AML-193 (cell line): ENCODE results near the gene ARID1B.

Source experiments
- DNase-seq, 2 experiments: peaks; one replicate each; lab custom pipeline; 2025; lab: John Stamatoyannopoulos, UW

Gene ARID1B

DNA sequence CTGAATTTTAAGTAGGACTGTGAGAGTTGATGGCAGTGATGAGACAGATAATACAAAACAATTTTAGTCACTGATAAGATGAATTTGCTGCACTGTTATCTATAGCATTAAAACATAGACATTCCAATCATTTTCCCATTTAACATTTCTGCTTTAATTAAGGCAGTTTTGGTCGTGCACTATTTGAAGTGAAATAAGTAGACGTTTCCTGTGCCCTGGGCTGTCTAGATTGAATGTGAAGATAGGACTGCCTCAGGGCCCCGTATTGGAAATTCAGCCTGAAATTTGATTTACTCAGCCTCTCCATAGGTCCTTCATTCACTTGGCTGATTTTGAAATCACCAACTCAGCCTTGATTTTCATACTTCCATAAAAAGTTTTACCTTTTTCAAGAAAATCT, 48.3 kb downstream of the ARID1B start:
- DNase-seq = no peak

DNA sequence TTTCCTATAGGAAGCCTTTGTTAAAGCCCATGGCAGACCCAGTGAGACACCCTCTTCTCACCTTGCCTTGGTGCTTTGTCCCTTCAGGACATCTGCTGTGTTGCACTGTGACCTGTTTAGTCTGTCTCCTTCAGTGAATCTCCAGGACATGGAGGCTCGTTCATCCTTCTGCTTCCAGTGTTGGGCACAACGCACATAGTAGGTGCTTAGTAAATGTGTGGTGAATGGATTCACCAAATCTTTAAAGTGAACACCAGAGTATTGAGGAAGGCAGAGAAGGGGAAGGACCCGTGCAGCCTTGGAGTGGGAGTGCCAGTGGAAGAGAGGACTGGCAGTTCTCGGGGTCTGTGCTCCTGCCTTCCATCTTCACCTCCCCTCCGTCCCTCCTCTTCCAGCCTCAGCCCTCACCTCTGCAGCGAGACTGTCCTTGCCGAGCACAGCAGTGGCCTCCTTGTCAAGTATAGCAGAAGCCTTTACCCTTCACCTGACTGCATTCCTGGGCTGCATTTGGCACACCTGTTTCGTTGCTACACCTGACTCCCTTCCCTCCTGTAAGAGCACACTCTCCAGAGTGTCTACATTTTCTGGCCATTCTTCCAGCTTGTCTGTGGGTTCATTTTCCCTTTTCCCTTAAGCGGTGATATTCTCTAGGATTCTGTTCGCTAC, 49.2 kb downstream of the ARID1B start:
- DNase-seq = no peak

GRCh38 chr6:156827382-156827781, 50.2 kb downstream of the ARID1B start:
- DNase-seq = no peak

DNA sequence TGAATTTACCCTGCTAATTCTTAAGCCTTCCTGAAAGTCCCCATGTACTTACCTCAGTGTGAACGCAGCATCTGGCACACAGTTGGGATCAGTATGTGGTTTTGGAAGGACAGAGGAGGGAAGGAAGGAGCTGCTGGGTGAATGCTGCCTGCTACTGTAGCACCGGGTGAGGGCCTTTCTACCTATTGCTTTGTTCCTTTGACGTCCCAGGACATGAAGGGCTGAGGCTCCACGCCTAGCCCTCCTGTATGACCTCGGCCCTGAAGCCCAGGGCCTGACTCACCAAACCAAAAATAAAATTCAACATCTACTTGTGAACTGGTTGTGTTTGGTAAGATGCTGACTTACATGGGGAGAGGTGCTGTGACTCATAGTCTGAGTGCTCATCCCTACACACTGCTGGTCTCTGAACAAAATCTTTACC, 51.1 kb downstream of the ARID1B start:
- DNase-seq = no peak

DNA sequence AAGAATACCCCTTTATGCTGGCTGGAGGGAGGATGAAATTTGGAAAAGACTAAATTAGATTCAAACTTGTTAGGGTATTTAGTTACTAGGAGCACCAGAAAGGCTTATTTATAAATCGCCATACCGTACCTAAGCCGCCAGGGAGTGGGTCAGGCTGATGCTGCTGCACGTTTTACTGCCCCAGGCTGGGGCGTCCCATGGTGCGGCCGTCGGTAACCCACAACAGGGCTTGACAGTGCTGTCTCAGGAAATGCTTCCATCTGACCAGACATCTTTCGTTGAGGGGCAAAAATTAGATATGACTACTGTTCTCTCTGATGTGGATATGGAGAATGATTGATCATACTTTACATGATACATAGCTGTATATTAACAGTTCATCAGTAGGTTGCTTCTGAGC, 52.9 kb downstream of the ARID1B start:
- no peak for DNase-seq

DNA sequence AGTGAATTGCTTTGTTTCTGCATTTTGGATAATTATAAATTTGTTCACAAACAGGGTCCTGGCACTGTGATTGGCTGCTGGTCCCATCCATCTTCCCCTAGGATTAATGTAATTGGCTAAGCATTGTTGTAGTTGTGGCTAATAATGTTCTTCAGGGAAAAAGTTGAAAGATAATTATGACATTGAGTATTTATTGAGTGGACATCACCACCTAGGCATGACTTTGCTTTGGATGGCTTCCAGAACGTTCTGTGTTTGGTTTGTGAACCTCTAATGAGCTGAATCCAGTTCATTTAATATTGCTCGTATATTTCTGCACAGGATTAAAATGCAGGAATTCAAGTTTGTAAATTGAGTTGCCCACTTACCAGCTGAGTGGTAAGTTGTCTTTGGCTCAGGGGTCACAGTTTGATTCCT, 55.1 kb downstream of the ARID1B start:
- DNase-seq = no peak

- DNase-seq = no peak
These were observed 55.5 kb downstream of the ARID1B start for GRCh38 chr6:156832669-156833068.

- DNase-seq = no peak
These were observed 56.6 kb downstream of the ARID1B start for GRCh38 chr6:156833755-156834154.

DNA sequence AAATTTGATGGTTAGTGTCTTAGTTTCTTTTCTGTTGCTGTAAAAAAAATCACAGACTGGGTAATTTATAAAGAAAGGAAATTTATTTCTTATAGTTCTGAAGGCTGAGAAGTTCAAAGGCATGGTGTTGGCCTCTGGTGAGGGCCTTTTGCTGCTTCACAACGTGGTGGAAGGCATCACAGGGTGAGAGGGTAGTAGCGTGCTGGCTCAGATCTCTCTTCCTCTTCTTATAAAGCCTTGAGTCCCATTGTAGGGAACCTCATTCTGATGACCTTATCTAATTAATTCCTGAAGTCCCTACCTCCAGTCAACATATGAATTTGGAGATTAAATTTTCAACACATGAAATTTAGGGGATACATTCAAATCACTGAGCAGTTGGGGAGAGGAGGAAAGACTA, 62.0 kb downstream of the ARID1B start:
- DNase-seq = no peak

GRCh38 chr6:156839591-156840001, 62.4 kb downstream of the ARID1B start:
- DNase-seq = no peak

DNA sequence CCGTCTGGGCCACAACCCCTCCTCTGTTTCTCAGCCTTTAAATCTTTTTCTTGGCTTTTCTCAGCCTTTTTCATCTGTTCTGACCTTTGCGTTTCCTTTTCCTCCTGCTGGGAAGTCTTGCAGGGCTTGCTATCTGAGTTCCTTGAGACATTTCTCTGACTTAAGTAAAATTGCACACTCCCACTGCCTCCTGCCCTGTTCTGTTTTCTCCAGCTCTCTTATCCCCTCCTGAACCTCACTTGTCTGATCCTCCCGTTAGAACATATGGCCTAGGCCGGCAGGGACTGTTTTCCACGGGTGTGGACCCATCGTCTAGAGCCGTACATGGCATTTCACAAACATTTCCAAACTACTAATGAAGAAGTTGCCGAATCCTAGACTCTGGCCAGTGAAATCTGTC, 63.0 kb downstream of the ARID1B start:
- DNase-seq = no peak

GRCh38 chr6:156840606-156841005, 63.4 kb downstream of the ARID1B start:
- no peak for DNase-seq

DNA sequence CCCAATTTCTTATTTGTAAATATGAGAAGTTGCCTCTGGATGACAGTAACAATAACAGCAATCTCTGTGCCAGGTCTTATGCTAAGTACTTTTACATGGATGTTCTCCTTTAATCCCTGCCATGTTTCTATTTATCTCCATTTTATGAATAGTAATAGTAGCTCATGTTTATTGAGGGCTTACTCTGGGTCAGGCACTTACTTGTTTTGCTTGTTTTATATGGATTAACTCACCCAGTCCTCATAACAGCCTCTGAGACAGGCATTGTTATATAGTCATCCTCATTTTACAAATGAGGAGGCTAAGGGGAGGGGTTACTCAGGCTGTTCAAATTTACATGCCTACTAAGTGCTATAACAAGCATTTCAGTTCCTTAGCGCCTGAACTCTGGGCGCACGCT, 64.3 kb downstream of the ARID1B start:
- no peak for DNase-seq

GRCh38 chr6:156842598-156843250, 65.5 kb downstream of the ARID1B start:
- no peak for DNase-seq

GRCh38 chr6:156844089-156844488, 66.9 kb downstream of the ARID1B start:
- DNase-seq = no peak

- DNase-seq = no peak
These were observed 68.4 kb downstream of the ARID1B start for GRCh38 chr6:156845454-156846155.

- DNase-seq = no peak
These were observed 69.8 kb downstream of the ARID1B start for GRCh38 chr6:156846845-156847599.

DNA sequence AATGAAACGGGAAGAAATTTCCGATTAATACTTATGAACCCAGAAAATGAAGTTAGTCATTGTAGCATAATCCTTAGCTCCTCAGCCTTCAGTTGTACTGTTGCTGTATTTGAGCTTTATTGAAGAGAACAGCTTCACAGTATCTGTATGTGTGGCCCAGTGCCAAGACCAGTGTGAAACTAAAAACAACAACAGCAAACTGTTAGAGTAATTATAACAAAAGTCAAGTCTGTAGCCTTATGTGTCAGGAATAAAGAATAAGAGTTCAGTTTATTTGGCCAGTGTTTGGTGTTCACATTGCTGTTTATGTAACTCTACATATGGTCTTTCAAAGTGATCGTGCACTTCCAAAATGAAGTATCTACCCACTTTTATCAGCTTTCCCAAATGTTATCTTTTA, 70.9 kb downstream of the ARID1B start:
- no peak for DNase-seq

- no peak for DNase-seq
These were observed 71.4 kb downstream of the ARID1B start for GRCh38 chr6:156848533-156848932.

DNA sequence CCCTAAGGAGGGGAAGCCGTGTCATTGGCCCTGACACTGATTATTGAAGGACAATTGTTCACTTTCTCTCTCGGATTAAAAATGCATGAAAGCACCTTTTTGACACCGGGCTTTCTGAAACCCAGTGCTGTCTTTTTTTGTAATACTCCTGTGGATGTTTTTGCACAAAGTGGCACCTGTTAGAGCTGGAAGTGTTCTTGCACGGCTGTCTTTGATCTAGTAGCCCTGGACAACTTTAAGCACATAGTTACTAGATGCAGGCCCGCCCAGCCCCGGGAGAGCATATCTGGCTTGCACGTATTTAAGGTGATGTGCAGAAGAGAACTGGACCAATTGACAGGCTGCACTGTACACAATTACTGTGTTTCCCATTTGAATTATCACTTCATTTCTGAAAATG, 72.6 kb downstream of the ARID1B start:
- DNase-seq = no peak

GRCh38 chr6:156850353-156850752, 73.2 kb downstream of the ARID1B start:
- DNase-seq = no peak

- DNase-seq = no peak
These were observed 74.3 kb downstream of the ARID1B start for GRCh38 chr6:156851454-156851921.
